Activated naive CD8-positive, alpha-beta T cell treated with anti-CD3 and anti-CD28 coated beads, Interleukin-2, amount 10 ng/mL, durations not matched to agents 7 days and 5 days (primary cell): ENCODE results near the gene MRPL24. TPM values are rescaled to one million over a fixed set of nuclear protein-coding genes. Genes with fewer than 3 reads are reported as not detected.

Source experiments
- ATAC-seq: fragments of 150-1000 bp; cut with Tn5 transposase; one replicate; pipeline ENCODE4 v1.10.0; 2021; ENCODE audit warnings: low read depth, moderate library complexity
- POLR2A ChIA-PET: fragments of 350-600 bp; sonication (Branson Sonifier 250); formaldehyde crosslinking; loops from one replicate; lab custom pipeline; 2021; ENCODE audit warnings: antibody characterized with exemption; lab: Charles Lee
- DNase-seq: peaks from one replicate; pipeline ENCODE4 v3.0.0; 2021
- H3K27ac Mint-ChIP-seq: one replicate; pipeline ENCODE4 v1.8.0; 2022; ENCODE audit warnings: mild to moderate bottlenecking, mixed read lengths
- H3K27me3 Mint-ChIP-seq: one replicate; pipeline ENCODE4 v1.8.0; 2022; ENCODE audit warnings: mild to moderate bottlenecking, moderate library complexity, mixed read lengths
- H3K36me3 Mint-ChIP-seq: one replicate; pipeline ENCODE4 v1.8.0; 2021; ENCODE audit warnings: mild to moderate bottlenecking, mixed read lengths
- H3K4me1 Mint-ChIP-seq: one replicate; pipeline ENCODE4 v1.8.0; 2021; ENCODE audit warnings: mixed read lengths
- H3K4me3 Mint-ChIP-seq: one replicate; pipeline ENCODE4 v1.8.0; 2022; ENCODE audit warnings: mild to moderate bottlenecking, moderate library complexity, mixed read lengths
- H3K9me3 Mint-ChIP-seq: one replicate; pipeline ENCODE4 v1.8.0; 2021; ENCODE audit warnings: mixed read lengths
- total RNA-seq, 2 experiments: library from RNA; stranded (reverse); gene quantifications; one replicate each; pipeline ENCODE4 v1.2.3, GENCODE V29; 2021

The MRPL24 gene
- total RNA-seq, 2 experiments from 2014 or later, result 45.0 to 51.1 TPM

GRCh38 chr1:156728599-156729462 is 12.1 kb downstream of the MRPL24 start, which contains the start of gene ISG20L2:
Gene ISG20L2 (minus strand): TSS chr1:156728766. CDS start chr1:156727652, 1,114 bp downstream.
- Mint-ChIP-seq H3K4me1 (peaks cover 24% of the 10 kb centered on the region), H3K4me3 (no peak within 1 kb of the TSS), H3K36me3 (peaks cover 11% of the 10 kb centered on the region), H3K27ac (peak within 1 kb of the TSS; percentile 99), H3K9me3 (no peaks in the 10 kb centered on the region), H3K27me3 (no peaks in the 10 kb centered on the region)
- POLR2A ChIA-PET, result interaction anchor here (0.9 to 6.5 kb wide), 23 partner anchors 8 to 446 kb away, joined by 3 to 82 read pairs (median 4); partner anchors contain the start of genes HDGF, INSRR, MEF2D and MRPL24
- ATAC-seq (peak; percentile 88), DNase-seq (peak; percentile 91)

- DNase-seq (peak; percentile 87), ATAC-seq (peak; percentile 72)
- no peak within 1 kb of the TSS for H3K4me3 Mint-ChIP-seq
- H3K4me1 Mint-ChIP-seq, result peaks cover 30% of the 10 kb centered on the region
- peaks cover 17% of the 10 kb centered on the region for H3K36me3 Mint-ChIP-seq
- peak within 1 kb of the TSS; percentile 99 for H3K27ac Mint-ChIP-seq
- POLR2A ChIA-PET, result interaction anchor here (0.6 to 6.5 kb wide), 24 partner anchors 9 to 408 kb away, joined by 3 to 82 read pairs (median 4); partner anchors contain the start of genes HDGF, INSRR, MEF2D and MRPL24
- H3K27me3 Mint-ChIP-seq, result no peaks in the 10 kb centered on the region
- no peaks in the 10 kb centered on the region for H3K9me3 Mint-ChIP-seq
Observed at GRCh38 chr1:156727926-156728598, 12.8 kb downstream of the MRPL24 start, which contains the start of gene METTL25B. Gene METTL25B (plus strand): TSS chr1:156728469. CDS start chr1:156729105, 636 bp downstream.

- Mint-ChIP-seq H3K4me3 (no peak overlapping the region), H3K4me1 (peaks cover 30% of the 10 kb centered on the region), H3K27ac (peak overlapping the region; percentile 99), H3K27me3 (no peaks in the 10 kb centered on the region), H3K36me3 (peaks cover 19% of the 10 kb centered on the region), H3K9me3 (no peaks in the 10 kb centered on the region)
- DNase-seq, result no peak
- POLR2A ChIA-PET, result interaction anchor here (1.1 to 6.5 kb wide), 10 partner anchors 13 to 87 kb away, joined by 3 to 82 read pairs (median 7); partner anchors contain the start of genes HDGF, MRPL24 and PRCC
- ATAC-seq, result no peak
Observed at GRCh38 chr1:156727492-156727891, 13.4 kb downstream of the MRPL24 start.

- no peak overlapping the region for H3K4me3 Mint-ChIP-seq
- no peak for DNase-seq
- no peaks in the 10 kb centered on the region for H3K9me3 Mint-ChIP-seq
- peaks cover 30% of the 10 kb centered on the region for H3K4me1 Mint-ChIP-seq
- H3K27ac Mint-ChIP-seq, result peak overlapping the region; percentile 99
- POLR2A ChIA-PET, result interaction anchor here (0.7 to 6.5 kb wide), 16 partner anchors 14 to 134 kb away, joined by 3 to 82 read pairs (median 6); partner anchors contain the start of genes CRABP2, HDGF, MRPL24 and NTRK1
- no peak for ATAC-seq
- H3K36me3 Mint-ChIP-seq, result peaks cover 19% of the 10 kb centered on the region
- no peaks in the 10 kb centered on the region for H3K27me3 Mint-ChIP-seq
Observed at GRCh38 chr1:156726549-156727226, 14.2 kb downstream of the MRPL24 start.

GRCh38 chr1:156725683-156726280 is 15.1 kb downstream of the MRPL24 start:
- H3K27ac Mint-ChIP-seq, result no peak overlapping the region
- peaks cover 22% of the 10 kb centered on the region for H3K36me3 Mint-ChIP-seq
- peak; percentile 32 for ATAC-seq

GRCh38 chr1:156721535-156721934 is 19.4 kb downstream of the MRPL24 start:
- no peak for ATAC-seq
- no peak for DNase-seq
- H3K4me1 Mint-ChIP-seq, result peaks cover 15% of the 10 kb centered on the region
- no peaks in the 10 kb centered on the region for H3K27me3 Mint-ChIP-seq
- H3K36me3 Mint-ChIP-seq, result peaks cover 27% of the 10 kb centered on the region
- POLR2A ChIA-PET, result interaction anchor here (0.6 to 1.0 kb wide), 3 partner anchors 8 to 210 kb away, joined by 3 read pairs; no protein-coding TSS in a partner anchor
- no peaks in the 10 kb centered on the region for H3K9me3 Mint-ChIP-seq
- no peak overlapping the region for H3K27ac Mint-ChIP-seq
- no peak overlapping the region for H3K4me3 Mint-ChIP-seq

More at GRCh38 chr1:156725683-156726280, 15.1 kb downstream of the MRPL24 start:
- DNase-seq, result peak; percentile 89
- peaks cover 27% of the 10 kb centered on the region for H3K4me1 Mint-ChIP-seq
- no peak overlapping the region for H3K4me3 Mint-ChIP-seq
- H3K9me3 Mint-ChIP-seq, result no peaks in the 10 kb centered on the region
- POLR2A ChIA-PET, result interaction anchor here (0.8 to 6.5 kb wide), 13 partner anchors 14 to 135 kb away, joined by 3 to 82 read pairs (median 5); partner anchors contain the start of genes CRABP2, HDGF, MRPL24 and NTRK1
- no peaks in the 10 kb centered on the region for H3K27me3 Mint-ChIP-seq

GRCh38 chr1:156721131-156721530 is 19.8 kb downstream of the MRPL24 start:
- Mint-ChIP-seq H3K27me3 (no peaks in the 10 kb centered on the region), H3K9me3 (no peaks in the 10 kb centered on the region), H3K27ac (no peak overlapping the region), H3K36me3 (peaks cover 28% of the 10 kb centered on the region), H3K4me1 (peaks cover 15% of the 10 kb centered on the region), H3K4me3 (no peak overlapping the region)
- ATAC-seq (no peak), DNase-seq (no peak)
- POLR2A ChIA-PET, result interaction anchor here (0.6 to 1.0 kb wide), 3 partner anchors 7 to 28 kb away, joined by 3 read pairs; no protein-coding TSS in a partner anchor

- H3K36me3 Mint-ChIP-seq, result peaks cover 17% of the 10 kb centered on the region
- H3K27ac Mint-ChIP-seq, result no peak overlapping the region
- H3K27me3 Mint-ChIP-seq, result no peaks in the 10 kb centered on the region
- POLR2A ChIA-PET, result interaction anchor here (0.7 kb wide), 1 partner anchor 27 kb away, joined by 4 read pairs; no protein-coding TSS in a partner anchor
- H3K4me3 Mint-ChIP-seq, result no peak overlapping the region
- DNase-seq (no peak), ATAC-seq (no peak)
- H3K4me1 Mint-ChIP-seq, result peaks cover 3% of the 10 kb centered on the region
- no peaks in the 10 kb centered on the region for H3K9me3 Mint-ChIP-seq
Observed at GRCh38 chr1:156717351-156717750, 23.5 kb downstream of the MRPL24 start.

- no peak overlapping the region for H3K27ac Mint-ChIP-seq
- H3K4me1 Mint-ChIP-seq, result peaks cover 3% of the 10 kb centered on the region
- POLR2A ChIA-PET, result no interaction called here
Observed at GRCh38 chr1:156714830-156715229, 26.1 kb downstream of the MRPL24 start.

GRCh38 chr1:156712626-156713025 is 28.3 kb downstream of the MRPL24 start:
- Mint-ChIP-seq H3K9me3 (no peaks in the 10 kb centered on the region), H3K4me1 (peaks cover 3% of the 10 kb centered on the region), H3K27me3 (no peaks in the 10 kb centered on the region), H3K4me3 (no peak overlapping the region), H3K36me3 (peaks cover 10% of the 10 kb centered on the region), H3K27ac (no peak overlapping the region)
- no peak for DNase-seq
- no peak for ATAC-seq
- POLR2A ChIA-PET, result no interaction called here

More at GRCh38 chr1:156714830-156715229, 26.1 kb downstream of the MRPL24 start:
- Mint-ChIP-seq H3K4me3 (no peak overlapping the region), H3K36me3 (peaks cover 12% of the 10 kb centered on the region), H3K9me3 (no peaks in the 10 kb centered on the region), H3K27me3 (no peaks in the 10 kb centered on the region)
- ATAC-seq (no peak), DNase-seq (no peak)

- Mint-ChIP-seq H3K36me3 (peaks cover 7% of the 10 kb centered on the region), H3K9me3 (no peaks in the 10 kb centered on the region), H3K27ac (no peak overlapping the region), H3K4me3 (no peak overlapping the region), H3K4me1 (peaks cover 7% of the 10 kb centered on the region), H3K27me3 (peaks cover 7% of the 10 kb centered on the region)
- ATAC-seq (no peak), DNase-seq (no peak)
- POLR2A ChIA-PET, result interaction anchor here (1.3 kb wide), 1 partner anchor 15 kb away, joined by 4 read pairs; no protein-coding TSS in a partner anchor
Observed at GRCh38 chr1:156711011-156711817, 29.7 kb downstream of the MRPL24 start.
